NCI-H146 (cell line): ENCODE measurements around the gene CBX4.
A peak's percentile ranks its signal among the peaks of the same experiment; 100 is the strongest.

Experiments
- DNase-seq: peaks from one replicate; lab custom pipeline; 2025; lab: John Stamatoyannopoulos, UW

Gene CBX4

GRCh38 chr17:79841369-79842135, 2.3 kb upstream of the CBX4 start:
- DNase-seq: peak; percentile 22

GRCh38 chr17:79840989-79841286, 1.7 kb upstream of the CBX4 start:
- DNase-seq: no peak

GRCh38 chr17:79840269-79840988, 1.2 kb upstream of the CBX4 start:
- peak; percentile 44 for DNase-seq

- DNase-seq: peak; percentile 67
These were observed 542 bp downstream of the CBX4 start for GRCh38 chr17:79838522-79839274.

- peak; percentile 38 for DNase-seq
These were observed 1.2 kb downstream of the CBX4 start for GRCh38 chr17:79837888-79838521.

- DNase-seq: no peak
These were observed 2.0 kb downstream of the CBX4 start for GRCh38 chr17:79836972-79837887.

GRCh38 chr17:79836510-79836971, 2.7 kb downstream of the CBX4 start:
- DNase-seq: no peak

- DNase-seq: peak; percentile 51
These were observed 3.2 kb downstream of the CBX4 start for GRCh38 chr17:79835953-79836509.

- no peak for DNase-seq
These were observed 3.8 kb downstream of the CBX4 start for GRCh38 chr17:79835470-79835899.

- DNase-seq: no peak
These were observed 4.4 kb downstream of the CBX4 start for GRCh38 chr17:79834565-79835469.

GRCh38 chr17:79833744-79834564, 5.3 kb downstream of the CBX4 start:
- no peak for DNase-seq

GRCh38 chr17:79833110-79833450, 6.2 kb downstream of the CBX4 start:
- DNase-seq: no peak

GRCh38 chr17:79832218-79833109, 6.8 kb downstream of the CBX4 start:
- no peak for DNase-seq

GRCh38 chr17:79831265-79832217, 7.7 kb downstream of the CBX4 start:
- no peak for DNase-seq

GRCh38 chr17:79830763-79831264, 8.4 kb downstream of the CBX4 start:
- DNase-seq: peak; percentile 66

GRCh38 chr17:79830303-79830702, 8.9 kb downstream of the CBX4 start:
- DNase-seq: peak; percentile 12

- no peak for DNase-seq
These were observed 9.8 kb downstream of the CBX4 start for GRCh38 chr17:79829457-79829856.
